ENCODE results near the gene RBMS3.

Gene RBMS3

DNA sequence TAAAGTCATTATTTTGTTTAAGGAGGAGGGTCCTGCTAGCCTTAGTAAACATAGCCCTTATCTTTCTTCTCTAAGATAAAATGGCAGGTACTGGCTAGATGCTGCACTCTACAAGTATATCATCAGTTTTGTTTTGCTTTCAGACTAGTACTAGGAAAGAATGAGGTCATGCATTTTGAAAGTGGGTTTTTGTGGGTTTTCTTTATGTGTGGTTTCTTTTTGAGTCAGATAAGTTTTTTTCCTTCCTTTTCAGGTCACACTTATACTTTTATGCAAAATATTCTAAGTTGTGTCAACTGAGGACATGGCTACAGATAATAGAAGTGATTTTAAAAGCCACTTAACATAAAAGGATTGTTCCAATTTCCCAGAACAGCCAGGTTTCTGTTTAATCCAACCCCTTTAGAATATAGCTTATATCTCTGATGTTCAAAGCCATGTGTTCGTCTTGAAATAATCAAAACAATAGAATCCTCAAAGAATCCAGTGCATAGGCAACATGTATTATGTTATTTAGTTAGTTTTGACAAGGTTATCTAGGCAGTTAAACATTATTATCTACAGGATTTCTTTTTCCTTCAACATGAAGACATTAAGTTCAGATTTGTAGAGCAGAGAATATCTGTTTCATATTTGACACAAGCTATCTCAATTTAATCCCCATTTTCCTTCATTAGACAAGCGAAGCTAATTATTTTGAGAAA is 406.2 kb downstream of the RBMS3 start:
- Mint-ChIP-seq H3K4me1 (no peaks in the 10 kb centered on the region), H3K27me3 (no peaks in the 10 kb centered on the region), H3K9me3 (no peaks in the 10 kb centered on the region), H3K4me3 (no peak overlapping the region), H3K27ac (no peak overlapping the region)
- DNase-seq (no peak), ATAC-seq (peak; percentile 96)

DNA sequence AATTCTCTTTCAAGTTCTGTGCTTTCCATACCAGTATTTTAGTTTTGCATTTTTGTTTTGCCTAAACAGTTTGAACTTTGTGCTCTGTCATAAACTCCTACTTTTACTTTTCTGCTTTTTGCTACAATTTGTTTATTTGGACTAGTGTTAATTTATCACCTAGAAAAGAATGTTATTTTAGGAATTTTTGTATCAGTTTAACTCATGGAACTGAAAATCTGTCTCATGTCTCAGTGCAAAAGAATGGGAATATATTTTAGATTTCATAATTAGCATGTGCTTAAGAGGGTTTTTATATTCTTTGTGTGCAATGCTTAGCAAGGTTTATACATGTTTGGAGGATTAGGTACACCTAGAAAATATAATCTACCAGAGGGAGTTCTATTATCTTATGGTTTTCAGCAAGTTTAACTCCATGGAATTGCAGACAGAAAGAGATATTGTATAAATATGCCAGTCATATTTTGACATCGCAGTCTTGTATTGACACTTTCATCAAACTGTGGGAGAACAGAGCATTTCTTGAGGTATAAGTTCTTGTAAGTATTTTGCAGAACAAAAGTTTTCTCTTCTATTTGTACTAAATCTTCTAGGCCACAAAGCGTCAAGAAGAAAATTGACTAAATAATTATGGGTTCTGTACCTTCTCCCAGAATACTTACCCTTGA is 409.9 kb downstream of the RBMS3 start:
- Mint-ChIP-seq H3K4me3 (no peak overlapping the region), H3K9me3 (no peaks in the 10 kb centered on the region), H3K4me1 (no peaks in the 10 kb centered on the region), H3K27me3 (no peaks in the 10 kb centered on the region), H3K27ac (no peak overlapping the region)
- no peak for DNase-seq
- ATAC-seq: no peak

DNA sequence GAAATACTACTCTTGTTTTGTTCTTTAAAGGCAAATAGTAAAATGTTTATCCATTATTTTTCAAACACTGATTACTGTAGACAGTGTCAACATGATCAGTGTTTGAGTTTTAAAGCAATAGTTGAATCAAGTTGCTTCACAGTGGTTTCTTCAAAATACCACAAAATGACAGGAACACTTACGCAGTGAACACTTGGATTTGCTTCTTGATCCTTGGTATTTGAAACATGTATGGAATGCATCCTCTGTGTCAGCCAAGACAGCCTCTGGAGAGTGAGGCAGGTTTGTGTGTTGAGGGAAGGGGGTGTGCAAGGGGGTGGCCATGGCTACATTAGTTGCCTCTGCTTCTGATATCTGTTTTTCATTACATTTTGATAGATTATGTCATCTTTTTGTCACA is 413.0 kb downstream of the RBMS3 start:
- Mint-ChIP-seq H3K27me3 (no peaks in the 10 kb centered on the region), H3K4me1 (no peaks in the 10 kb centered on the region), H3K9me3 (no peaks in the 10 kb centered on the region), H3K27ac (no peak overlapping the region), H3K4me3 (no peak overlapping the region)
- ATAC-seq: no peak
- no peak for DNase-seq

DNA sequence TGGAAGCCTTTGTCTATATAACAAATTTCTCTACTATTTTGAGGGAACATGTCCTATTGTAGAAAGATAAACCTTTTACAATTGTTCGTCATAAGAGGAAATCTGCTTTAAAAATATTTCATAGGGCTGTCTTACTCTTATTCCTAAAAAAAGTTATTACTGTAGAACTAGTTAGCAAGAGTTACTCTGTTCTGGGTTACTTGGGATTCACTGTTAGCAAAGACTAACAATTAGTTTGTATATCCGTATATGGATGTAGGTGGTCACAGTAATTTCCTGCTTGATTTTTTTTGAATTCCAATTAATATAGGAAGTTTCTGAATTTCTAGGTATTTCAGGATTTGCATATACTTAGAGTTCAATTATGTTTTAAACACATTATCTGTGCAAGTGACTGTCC is 413.5 kb downstream of the RBMS3 start:
- Mint-ChIP-seq H3K27ac (no peak overlapping the region), H3K4me3 (no peak overlapping the region), H3K9me3 (no peaks in the 10 kb centered on the region), H3K27me3 (no peaks in the 10 kb centered on the region), H3K4me1 (no peaks in the 10 kb centered on the region)
- DNase-seq: no peak
- no peak for ATAC-seq

DNA sequence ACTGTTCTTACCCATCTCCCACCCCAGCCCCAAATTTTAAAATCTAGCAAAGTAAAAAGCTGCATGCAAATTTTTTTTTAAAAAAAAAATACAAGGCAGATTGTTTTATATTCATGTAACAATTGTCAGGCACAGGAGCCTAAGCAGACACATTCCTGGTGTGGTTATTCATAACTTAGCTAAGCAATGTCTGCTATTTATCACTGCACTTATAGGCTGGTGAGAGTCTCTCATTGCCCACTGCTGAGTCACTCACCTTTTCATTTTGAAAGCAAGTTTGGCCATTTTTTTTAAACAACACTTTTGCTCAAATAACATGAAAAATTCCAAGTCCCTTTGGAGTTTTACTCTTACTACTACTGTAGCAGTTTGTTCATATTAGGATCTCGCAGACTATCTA is 413.9 kb downstream of the RBMS3 start:
- no peak overlapping the region for H3K4me3 Mint-ChIP-seq
- H3K4me1 Mint-ChIP-seq: no peaks in the 10 kb centered on the region
- ATAC-seq: no peak
- no peak for DNase-seq
- H3K27ac Mint-ChIP-seq: no peak overlapping the region
- H3K9me3 Mint-ChIP-seq: no peaks in the 10 kb centered on the region
- no peaks in the 10 kb centered on the region for H3K27me3 Mint-ChIP-seq

DNA sequence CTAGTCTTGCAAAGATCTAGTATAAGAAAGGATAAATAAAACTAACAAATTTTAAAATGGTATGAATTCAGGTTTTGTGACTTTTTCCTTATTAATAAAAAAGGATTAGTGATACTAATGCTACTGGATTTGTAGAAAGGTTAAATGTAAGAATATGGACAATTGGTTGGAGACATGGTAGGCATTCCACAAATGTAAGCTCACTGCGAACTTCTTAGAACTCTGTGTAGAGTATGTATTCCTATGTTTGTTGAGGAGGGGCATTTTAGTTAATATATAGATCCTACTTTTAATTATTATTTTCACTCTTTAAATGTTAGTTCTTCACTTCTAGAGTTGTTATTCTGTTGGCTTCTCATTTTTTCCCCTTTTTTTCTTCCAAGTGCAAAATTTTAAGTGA is 414.3 kb downstream of the RBMS3 start:
- DNase-seq (no peak), ATAC-seq (no peak)
- H3K9me3 Mint-ChIP-seq: peaks cover 0 to 2% of the 10 kb centered on the region in 2 donors
- H3K4me3 Mint-ChIP-seq: no peak overlapping the region
- H3K4me1 Mint-ChIP-seq: no peaks in the 10 kb centered on the region
- H3K27ac Mint-ChIP-seq: no peak overlapping the region
- no peaks in the 10 kb centered on the region for H3K27me3 Mint-ChIP-seq

DNA sequence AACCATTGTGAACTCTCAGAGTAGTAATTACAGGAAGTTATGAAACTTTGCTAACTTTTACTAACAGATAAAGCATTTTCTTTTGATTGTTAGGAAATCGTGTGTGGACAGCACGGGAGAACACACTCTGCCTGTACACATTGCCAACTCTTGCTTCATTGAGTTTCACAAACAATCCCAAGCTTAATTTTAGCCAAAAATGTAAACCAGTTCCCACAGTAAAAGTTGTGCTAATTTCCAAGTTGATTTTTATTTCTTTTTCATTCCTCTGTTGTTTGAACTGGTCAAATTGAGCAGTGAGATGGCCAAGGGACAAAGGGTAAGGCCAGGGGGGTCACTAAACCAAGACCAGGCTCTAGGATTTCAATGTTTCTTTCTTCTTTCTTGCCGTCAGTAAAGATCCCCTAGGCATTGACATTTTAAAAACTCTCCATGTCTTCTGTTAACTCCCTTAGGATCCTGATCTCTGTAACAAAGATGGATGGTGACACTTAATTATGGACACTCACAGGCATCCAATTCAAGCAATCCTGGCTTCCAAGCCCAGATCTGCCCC is 414.9 kb downstream of the RBMS3 start:
- H3K4me1 Mint-ChIP-seq: no peaks in the 10 kb centered on the region
- H3K9me3 Mint-ChIP-seq: peaks cover 0 to 7% of the 10 kb centered on the region in 2 donors
- H3K4me3 Mint-ChIP-seq: no peak overlapping the region
- DNase-seq (no peak), ATAC-seq (no peak)
- H3K27me3 Mint-ChIP-seq: no peaks in the 10 kb centered on the region
- no peak overlapping the region for H3K27ac Mint-ChIP-seq

DNA sequence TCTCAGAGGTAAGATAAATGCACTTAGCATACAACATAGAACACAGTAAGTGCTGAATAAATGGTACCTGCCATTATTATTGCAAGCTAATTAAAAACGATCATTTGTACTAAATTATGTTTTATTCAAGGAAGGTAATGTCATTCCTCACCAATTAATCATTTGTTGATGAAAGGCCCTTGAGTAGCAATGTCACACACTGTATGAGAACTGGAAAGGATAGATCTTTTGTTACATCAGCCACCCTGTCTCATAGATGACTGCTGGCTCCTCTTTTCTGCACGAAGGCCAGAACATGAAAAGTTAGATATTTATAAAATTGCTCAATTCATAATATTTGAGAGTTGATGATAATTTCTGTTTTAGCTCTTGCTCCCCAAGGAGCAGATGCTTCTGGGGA is 415.4 kb downstream of the RBMS3 start:
- H3K4me3 Mint-ChIP-seq: no peak overlapping the region

DNA sequence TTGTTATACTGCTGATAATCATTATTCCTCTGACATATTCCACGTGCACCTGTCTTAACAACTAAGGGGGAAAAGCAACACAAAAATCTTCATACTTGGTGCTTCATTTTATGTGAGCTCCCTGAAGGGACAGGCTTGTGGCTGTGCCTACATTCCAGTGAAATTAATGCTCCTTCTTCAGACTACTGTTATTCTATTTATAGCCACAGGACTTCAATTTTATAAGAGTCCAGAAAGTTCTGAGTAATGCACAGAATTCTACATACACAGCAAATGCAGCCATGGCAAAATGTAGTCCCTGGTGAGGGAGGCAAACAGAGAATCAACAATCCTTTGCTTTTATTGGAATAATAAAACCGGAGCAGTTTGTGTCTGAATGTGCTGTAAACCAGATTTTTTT is 417.1 kb downstream of the RBMS3 start:
- Mint-ChIP-seq H3K4me1 (no peaks in the 10 kb centered on the region), H3K27me3 (no peaks in the 10 kb centered on the region), H3K9me3 (peaks cover 0 to 10% of the 10 kb centered on the region in 2 donors), H3K4me3 (no peak overlapping the region), H3K27ac (no peak overlapping the region)
- ATAC-seq: no peak
- no peak for DNase-seq

More for the DNA sequence above, 415.4 kb downstream of the RBMS3 start:
- Mint-ChIP-seq H3K27me3 (no peaks in the 10 kb centered on the region), H3K27ac (no peak overlapping the region), H3K9me3 (peaks cover 0 to 10% of the 10 kb centered on the region in 2 donors), H3K4me1 (no peaks in the 10 kb centered on the region)
- no peak for DNase-seq
- ATAC-seq: no peak

DNA sequence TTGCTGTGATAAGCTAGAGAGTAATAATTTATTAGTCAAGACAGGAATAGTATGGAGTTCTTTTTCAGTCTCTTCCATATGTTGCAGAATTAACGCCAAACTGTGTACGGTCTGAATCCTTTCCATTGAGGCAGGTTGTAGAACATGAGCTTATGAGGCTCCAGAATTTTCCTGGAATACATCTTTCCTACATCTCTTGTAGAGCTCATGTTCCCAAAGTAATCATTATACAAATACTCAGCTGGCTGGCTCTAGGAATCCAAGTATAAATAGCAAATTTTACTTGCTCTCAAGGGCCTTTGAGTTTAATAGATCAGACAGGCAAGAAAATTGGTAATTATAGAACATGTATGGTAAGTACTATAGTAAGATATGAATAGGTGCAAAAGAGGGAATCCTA is 419.4 kb downstream of the RBMS3 start:
- no peaks in the 10 kb centered on the region for H3K27me3 Mint-ChIP-seq
- DNase-seq (no peak), ATAC-seq (no peak)
- no peaks in the 10 kb centered on the region for H3K4me1 Mint-ChIP-seq
- no peak overlapping the region for H3K4me3 Mint-ChIP-seq
- H3K27ac Mint-ChIP-seq: no peak overlapping the region
- H3K9me3 Mint-ChIP-seq: peaks cover 0 to 10% of the 10 kb centered on the region in 2 donors

DNA sequence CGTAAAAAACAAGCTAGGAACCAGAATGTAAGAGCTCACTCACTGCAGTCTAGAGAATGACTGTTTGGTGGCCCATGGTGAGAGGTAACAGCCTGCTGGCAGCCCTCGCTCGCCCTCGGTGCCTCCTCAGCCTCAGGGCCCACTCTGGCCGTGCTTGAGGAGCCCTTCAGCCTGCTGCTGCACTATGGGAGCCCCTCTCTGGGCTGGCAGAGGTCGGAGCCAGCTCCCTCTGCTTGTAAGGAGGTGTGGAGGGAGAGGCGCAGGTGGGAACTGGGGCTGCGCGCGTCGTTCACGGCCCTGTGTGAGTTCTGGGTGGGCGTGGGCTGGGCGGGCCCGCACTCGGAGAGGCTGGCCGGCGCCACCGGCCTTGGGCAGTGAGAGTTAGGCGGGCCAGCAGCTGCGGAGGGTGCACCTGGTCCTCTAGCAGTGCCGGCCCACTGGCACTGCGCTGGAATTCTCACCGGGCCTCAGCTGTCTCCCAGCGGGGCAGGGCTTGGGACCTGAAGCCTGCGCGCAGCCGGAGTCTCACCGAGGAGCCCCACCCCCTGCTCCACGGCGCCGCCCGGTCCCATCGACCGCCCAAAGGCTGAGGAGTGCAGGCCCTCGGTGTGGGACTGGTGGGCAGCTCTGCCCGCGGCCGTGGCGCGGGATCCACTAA is 420.6 kb downstream of the RBMS3 start:
- Mint-ChIP-seq H3K4me3 (no peak overlapping the region), H3K27ac (no peak overlapping the region), H3K27me3 (no peaks in the 10 kb centered on the region), H3K9me3 (peaks cover 0 to 10% of the 10 kb centered on the region in 2 donors), H3K4me1 (no peaks in the 10 kb centered on the region)
- DNase-seq: no peak
- ATAC-seq: peak; percentile 43

DNA sequence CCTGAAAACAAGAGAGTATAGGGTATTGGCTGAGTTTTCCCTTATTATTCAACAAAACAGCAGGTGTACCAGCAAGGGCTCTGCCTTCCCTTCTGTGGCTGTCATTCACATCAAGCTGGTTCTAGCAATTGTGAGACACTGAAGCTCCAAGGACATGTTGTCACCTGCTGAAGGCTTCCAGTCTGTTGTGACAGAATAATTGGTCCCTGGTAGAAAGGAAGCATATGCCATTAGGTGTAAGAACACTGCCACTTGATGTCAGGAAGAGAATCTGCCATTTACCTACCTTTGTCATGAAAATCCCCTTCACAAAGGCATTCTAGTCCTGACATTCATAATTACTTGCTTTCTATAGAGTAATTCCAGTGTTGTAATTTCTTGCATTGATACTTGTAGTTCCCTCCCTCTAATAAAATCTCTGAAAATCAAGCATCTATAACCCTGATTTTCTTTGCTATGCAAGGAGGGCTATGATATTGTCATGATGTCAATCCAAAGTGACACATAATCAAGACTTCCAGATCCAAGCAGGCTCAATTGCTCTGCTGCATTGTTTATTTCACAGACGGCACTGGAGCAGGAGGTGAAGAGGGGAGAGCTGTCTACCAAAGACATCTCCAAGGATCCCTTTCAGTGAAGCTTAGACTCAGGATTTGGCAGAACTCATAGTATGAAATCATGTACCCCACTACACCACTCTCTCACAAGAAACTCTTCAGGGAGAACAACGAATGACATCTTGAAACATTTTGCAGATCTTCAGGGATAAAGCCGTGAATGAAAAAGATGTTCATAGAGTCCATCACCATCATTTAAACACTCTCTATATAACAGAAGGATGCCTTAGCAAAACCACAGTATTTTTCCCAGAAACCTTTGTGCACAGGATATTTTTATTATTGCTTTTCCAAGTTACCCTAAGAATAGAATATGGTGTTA is 425.3 kb downstream of the RBMS3 start:
- H3K27me3 Mint-ChIP-seq: no peaks in the 10 kb centered on the region
- H3K4me1 Mint-ChIP-seq: no peaks in the 10 kb centered on the region
- no peak overlapping the region for H3K4me3 Mint-ChIP-seq
- DNase-seq: no peak
- no peak for ATAC-seq
- no peaks in the 10 kb centered on the region for H3K9me3 Mint-ChIP-seq
- H3K27ac Mint-ChIP-seq: no peak overlapping the region

DNA sequence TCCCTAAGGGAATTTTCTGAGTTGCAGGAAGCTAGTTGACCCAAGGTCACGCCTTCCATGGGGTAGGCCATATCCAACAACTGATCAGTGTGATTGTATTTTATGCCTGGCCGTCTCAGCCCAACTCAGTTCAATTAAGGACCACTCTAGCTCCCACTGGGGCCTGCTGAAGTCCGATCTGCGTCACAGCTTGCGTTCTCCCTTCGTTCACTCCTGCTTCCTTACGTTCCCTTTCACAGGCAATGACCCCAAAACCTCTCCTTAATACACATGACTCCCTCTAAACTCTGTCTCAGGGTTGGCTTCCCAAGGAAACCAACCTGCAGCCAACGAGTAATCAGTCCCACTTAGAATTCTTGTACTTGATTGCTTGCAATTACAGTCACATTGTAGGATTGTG is 428.0 kb downstream of the RBMS3 start:
- Mint-ChIP-seq H3K27me3 (no peaks in the 10 kb centered on the region), H3K9me3 (no peaks in the 10 kb centered on the region), H3K27ac (no peak overlapping the region), H3K4me3 (no peak overlapping the region), H3K4me1 (no peaks in the 10 kb centered on the region)
- ATAC-seq (no peak), DNase-seq (no peak)

DNA sequence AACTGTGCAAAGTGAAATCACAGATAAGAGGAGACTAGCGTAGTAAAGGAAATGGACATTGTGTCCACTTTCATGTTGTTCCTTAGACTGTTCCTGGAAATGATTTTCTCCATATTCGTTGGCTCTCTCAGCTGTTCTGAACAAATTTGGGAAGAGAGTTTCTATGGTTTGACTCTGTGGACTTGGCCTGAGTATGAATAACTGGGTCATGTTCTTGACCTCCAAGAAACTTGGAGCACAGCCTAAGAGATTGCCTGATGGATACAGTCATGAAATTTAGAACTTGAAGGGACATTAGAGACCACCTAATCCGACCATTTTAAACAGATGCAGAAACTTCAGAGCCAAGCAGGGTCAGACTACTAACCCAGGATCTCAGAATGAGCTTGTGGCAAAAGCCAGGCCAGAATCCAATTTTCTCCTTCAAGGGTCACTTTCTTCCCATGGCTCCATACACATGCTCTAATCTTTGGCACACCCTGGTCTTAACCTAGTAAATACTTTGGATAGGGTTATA is 430.4 kb downstream of the RBMS3 start:
- no peak for DNase-seq
- Mint-ChIP-seq H3K27me3 (no peaks in the 10 kb centered on the region), H3K27ac (no peak overlapping the region), H3K4me3 (no peak overlapping the region), H3K9me3 (no peaks in the 10 kb centered on the region), H3K4me1 (no peaks in the 10 kb centered on the region)
- ATAC-seq: no peak

DNA sequence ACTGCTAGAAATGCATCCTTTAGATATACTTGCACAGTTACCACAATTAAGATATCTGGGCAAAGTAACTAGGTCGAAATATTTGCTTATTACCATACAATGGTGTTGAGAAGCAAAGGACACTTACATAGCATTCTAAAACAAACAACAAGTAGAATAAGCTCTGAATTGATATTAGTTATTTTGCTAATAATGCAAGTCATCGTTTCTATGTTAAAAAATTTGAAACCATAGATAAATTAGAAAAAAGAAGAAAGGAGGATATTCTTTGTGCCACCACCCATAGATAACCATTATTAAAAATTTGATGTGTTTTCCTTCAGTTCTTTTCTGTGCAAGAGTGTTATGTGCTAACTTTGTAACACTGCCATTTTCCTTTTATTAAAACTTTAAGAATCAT is 435.3 kb downstream of the RBMS3 start:
- ATAC-seq (no peak), DNase-seq (no peak)
- no peaks in the 10 kb centered on the region for H3K9me3 Mint-ChIP-seq
- no peaks in the 10 kb centered on the region for H3K4me1 Mint-ChIP-seq
- no peak overlapping the region for H3K4me3 Mint-ChIP-seq
- H3K27me3 Mint-ChIP-seq: no peaks in the 10 kb centered on the region
- H3K27ac Mint-ChIP-seq: no peak overlapping the region
